Immature natural killer cell (primary cell): ENCODE measurements around the gene TBC1D22A. TPM values are rescaled to one million over a fixed set of nuclear protein-coding genes. Genes with fewer than 3 reads are reported as not detected.

Experiments
- DNase-seq, 3 donors: peaks; one replicate each; pipeline ENCODE4 v3.0.0; 2022; ENCODE audit warnings: mixed read lengths in 1 of 3
- H3K27ac Mint-ChIP-seq, 6 donors: one replicate each; pipeline ENCODE4 v1.8.0; 2020; ENCODE audit warnings: mixed read lengths in 6 of 6, mild to moderate bottlenecking in 5 of 6, inconsistent platforms in 4 of 6, moderate library complexity in 3 of 6
- H3K27me3 Mint-ChIP-seq, 3 donors: one replicate each; pipeline ENCODE4 v1.8.0; 2020 to 2021; ENCODE audit warnings: low read depth in 3 of 3, mild to moderate bottlenecking in 3 of 3, mixed read lengths in 3 of 3, moderate library complexity in 3 of 3, inconsistent platforms in 1 of 3
- H3K36me3 Mint-ChIP-seq, 3 donors: one replicate each; pipeline ENCODE4 v1.8.0; 2020; ENCODE audit warnings: mixed read lengths in 3 of 3, inconsistent platforms in 2 of 3, mild to moderate bottlenecking in 2 of 3
- H3K4me1 Mint-ChIP-seq, 2 donors: one replicate each; pipeline ENCODE4 v1.8.0; 2020; ENCODE audit warnings: inconsistent platforms in 2 of 2, mild to moderate bottlenecking in 2 of 2, mixed read lengths in 2 of 2, moderate library complexity in 1 of 2
- H3K4me3 Mint-ChIP-seq, 5 donors: one replicate each; pipeline ENCODE4 v1.8.0; 2020; ENCODE audit warnings: mild to moderate bottlenecking in 5 of 5, mixed read lengths in 5 of 5, inconsistent platforms in 3 of 5, moderate library complexity in 3 of 5
- H3K9me3 Mint-ChIP-seq, 6 donors: one replicate each; pipeline ENCODE4 v1.8.0; 2020; ENCODE audit warnings: mild to moderate bottlenecking in 6 of 6, mixed read lengths in 6 of 6, inconsistent platforms in 4 of 6, moderate library complexity in 3 of 6
- polyA plus RNA-seq, 3 donors: library from polyadenylated mRNA; unstranded; fragments of 300-500 nt; fragmentation: Illumina TruSeq; gene quantifications; one replicate each; pipeline ENCODE4 v1.2.3, GENCODE V29; 2021

Gene TBC1D22A
- polyA plus RNA-seq, 3 donors from 2014 or later: 20.6 to 28.0 (median 24.0) TPM

DNA sequence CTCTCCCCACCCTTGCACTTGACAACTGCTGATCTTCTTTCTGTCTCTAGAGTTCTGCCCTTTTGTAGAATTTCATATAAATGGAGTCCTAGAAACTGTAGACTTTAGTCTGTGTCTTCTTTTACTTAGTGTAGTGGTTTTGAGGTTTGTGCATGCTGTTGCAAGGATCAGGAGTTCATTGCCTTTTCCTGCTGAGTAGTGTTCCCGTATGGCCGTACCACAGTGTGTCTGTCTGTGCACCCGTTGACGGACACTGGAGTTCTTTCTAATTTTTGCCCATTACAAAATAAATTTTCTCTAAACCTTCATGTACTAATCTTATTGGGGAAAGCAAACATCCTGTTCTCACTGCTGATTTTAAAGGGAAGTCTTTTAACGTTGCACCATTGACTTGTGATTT lies 138.1 kb downstream of the TBC1D22A start:
- Mint-ChIP-seq H3K4me1 (peaks cover 14 to 46% of the 10 kb centered on the region in 2 donors), H3K9me3 (no peaks in the 10 kb centered on the region), H3K27ac (peak overlapping the region in 1 of 6 donors; percentile 19), H3K36me3 (peaks cover 4 to 15% (median 13%) of the 10 kb centered on the region in 3 donors), H3K27me3 (peaks cover 0 to 2% (median 2%) of the 10 kb centered on the region in 3 donors), H3K4me3 (no peak overlapping the region)
- DNase-seq: no peak

DNA sequence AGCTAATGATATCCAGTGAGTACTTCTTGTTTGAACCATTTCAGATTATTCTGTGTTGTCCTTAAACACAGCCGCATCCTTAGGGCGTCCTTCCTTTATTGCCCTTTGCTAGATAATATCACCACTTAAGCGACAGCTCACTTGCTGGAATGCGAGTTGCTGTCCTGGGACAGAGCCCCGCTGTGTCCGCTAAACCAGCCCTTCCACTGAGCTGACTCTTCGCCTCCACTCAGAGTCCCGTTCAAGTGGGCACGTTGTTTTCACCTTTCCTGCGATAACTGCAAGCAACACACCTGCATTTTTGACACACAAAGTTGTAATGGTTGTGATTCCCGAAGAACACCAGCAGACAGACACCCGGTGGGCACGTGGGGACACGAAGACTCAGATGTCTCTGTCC lies 140.0 kb downstream of the TBC1D22A start:
- Mint-ChIP-seq H3K27me3 (peaks cover 0 to 3% (median 2%) of the 10 kb centered on the region in 3 donors), H3K4me3 (no peak overlapping the region), H3K36me3 (peaks cover 0 to 4% (median 3%) of the 10 kb centered on the region in 3 donors), H3K9me3 (no peaks in the 10 kb centered on the region), H3K4me1 (peaks cover 9 to 32% of the 10 kb centered on the region in 2 donors), H3K27ac (peak overlapping the region in 1 of 6 donors; percentile 53)
- DNase-seq: no peak

DNA sequence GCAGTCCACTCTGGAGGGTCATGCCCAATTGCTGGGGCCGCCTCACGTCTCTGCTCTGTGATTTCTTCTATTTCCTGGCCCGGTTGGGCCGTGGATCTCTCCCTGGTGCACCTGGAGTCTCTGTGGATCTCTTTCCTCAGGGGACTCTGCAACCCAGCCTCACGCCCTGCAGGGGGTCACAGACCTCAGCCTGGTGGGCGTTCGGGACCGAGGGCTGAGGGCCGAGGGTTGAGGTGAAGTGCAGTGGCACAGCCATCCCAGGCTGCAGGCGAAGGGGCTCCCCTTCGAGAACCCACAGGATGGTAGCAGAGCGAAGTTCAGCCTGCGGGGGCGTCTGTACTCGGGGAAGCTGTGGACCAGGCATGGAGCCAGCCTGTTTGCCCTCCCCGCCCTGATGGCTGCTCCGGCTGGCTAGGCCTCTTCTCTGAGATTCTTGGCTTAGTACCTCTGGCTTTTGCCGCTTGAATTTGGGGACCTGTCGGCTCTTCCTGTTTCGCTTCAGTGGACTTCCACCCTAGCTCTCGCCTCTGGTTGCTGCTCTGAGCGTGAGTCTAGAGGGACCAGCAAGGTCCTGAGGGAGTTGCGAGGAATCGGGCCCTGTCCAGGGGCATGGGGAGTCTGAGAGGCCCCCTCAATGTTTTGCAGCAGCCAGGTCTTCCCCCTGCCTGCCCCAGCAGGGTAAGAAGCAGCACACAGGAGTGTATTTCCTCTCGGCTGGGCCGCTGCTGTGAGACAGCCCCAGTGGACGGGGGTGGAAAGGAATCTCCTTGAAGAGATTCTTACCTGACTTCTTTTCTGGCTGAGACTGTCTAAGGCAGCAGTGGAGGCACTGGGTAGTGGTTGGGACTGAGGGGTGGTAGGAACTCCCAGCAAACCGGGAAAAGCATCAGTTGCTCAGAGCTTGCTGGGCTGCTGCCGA lies 140.8 kb downstream of the TBC1D22A start:
- Mint-ChIP-seq H3K4me1 (peaks cover 9 to 29% of the 10 kb centered on the region in 2 donors), H3K27ac (no peak overlapping the region), H3K4me3 (no peak overlapping the region), H3K36me3 (peaks cover 0 to 4% (median 3%) of the 10 kb centered on the region in 3 donors), H3K9me3 (no peaks in the 10 kb centered on the region), H3K27me3 (peaks cover 0 to 5% (median 2%) of the 10 kb centered on the region in 3 donors)
- DNase-seq: no peak

DNA sequence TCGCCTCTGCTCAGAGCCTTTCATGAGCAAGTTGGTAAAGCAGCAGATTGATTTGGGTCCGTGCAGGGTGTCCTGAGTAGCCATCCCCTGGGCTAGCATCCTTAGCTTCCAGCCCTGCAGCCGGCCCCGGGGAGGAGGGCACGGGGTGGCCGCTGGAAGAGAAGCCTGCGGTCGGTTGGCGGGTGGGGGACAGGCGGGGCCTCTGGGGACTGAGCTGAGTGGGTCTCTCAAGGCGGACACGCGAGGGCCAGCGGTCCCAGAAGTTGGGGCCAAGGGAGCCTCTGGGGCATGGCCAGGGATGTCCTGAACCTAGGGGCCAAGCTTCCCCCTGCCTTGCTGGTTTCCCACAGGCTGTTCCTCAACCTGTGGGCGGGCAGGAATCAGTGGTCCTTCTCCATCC lies 143.0 kb downstream of the TBC1D22A start:
- H3K36me3 Mint-ChIP-seq: peaks cover 0 to 4% (median 3%) of the 10 kb centered on the region in 3 donors
- peaks cover 14 to 20% of the 10 kb centered on the region in 2 donors for H3K4me1 Mint-ChIP-seq
- H3K27me3 Mint-ChIP-seq: peaks cover 0 to 5% (median 3%) of the 10 kb centered on the region in 3 donors
- H3K4me3 Mint-ChIP-seq: no peak overlapping the region
- peak overlapping the region in 1 of 6 donors; percentile 60 for H3K27ac Mint-ChIP-seq
- no peak for DNase-seq
- H3K9me3 Mint-ChIP-seq: peaks cover 0 to under 1% (median 0%) of the 10 kb centered on the region in 6 donors

DNA sequence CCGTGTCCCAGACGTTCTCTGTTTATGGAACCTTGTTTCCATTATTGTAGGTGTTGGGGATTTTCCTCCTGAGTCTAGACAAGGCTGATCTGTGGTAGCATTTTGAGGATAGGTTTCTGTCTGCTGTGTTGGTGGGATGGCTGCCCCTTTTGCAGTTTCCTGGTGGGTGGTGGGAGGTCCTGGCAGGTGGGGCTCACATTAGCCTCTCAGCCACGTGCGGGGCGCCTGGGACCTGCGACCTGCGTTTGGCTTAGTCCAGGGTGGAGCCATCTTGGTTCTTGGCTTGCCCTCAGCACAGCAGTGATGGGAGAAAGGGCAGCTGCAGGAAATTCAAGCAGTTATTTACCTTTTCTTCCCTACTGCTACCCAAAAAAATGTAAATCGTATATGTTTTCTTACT lies 143.4 kb downstream of the TBC1D22A start:
- Mint-ChIP-seq H3K36me3 (peaks cover 0 to 4% (median 3%) of the 10 kb centered on the region in 3 donors), H3K27me3 (peaks cover 0 to 6% (median 3%) of the 10 kb centered on the region in 3 donors), H3K27ac (no peak overlapping the region), H3K9me3 (peaks cover 0 to 2% (median 0%) of the 10 kb centered on the region in 6 donors), H3K4me3 (no peak overlapping the region), H3K4me1 (peaks cover 11 to 16% of the 10 kb centered on the region in 2 donors)
- DNase-seq: no peak

DNA sequence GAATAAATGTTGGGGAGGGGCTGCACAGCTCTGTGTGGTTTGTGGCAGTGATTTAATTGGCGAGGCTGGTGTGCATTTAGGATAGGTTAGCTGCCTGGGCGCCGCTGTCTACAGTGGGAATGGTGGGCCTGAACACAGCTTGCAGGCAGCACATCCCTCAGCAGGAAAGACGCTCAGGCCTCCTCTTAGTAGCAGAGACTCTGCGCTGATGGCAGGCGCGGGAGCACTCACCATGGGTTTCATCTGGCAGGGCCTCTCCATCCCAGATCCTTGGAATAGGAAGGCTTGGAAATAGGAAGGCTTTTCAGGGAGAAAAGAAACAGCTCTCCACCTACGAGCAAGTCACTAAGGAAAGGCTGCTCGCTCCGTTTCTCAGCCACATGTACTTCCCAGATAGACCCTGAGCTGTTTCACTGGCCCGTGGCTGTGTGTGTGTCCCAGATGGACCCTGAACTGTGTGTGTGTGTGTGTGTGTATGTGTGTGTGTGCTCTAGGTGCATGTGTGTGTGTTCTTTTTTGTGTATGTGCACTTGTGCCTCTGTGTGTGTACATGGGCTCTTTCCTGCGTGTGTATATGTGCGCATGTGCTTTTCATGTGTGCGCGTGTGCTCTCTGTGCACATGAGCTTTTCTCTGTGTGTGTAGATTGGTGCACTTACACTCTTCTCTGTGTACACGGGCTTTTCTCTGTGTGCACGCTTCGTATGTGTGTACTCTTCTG lies 144.0 kb downstream of the TBC1D22A start:
- no peak overlapping the region for H3K4me3 Mint-ChIP-seq
- peaks cover 10 to 11% of the 10 kb centered on the region in 2 donors for H3K4me1 Mint-ChIP-seq
- peaks cover 0 to 2% (median 0%) of the 10 kb centered on the region in 6 donors for H3K9me3 Mint-ChIP-seq
- peaks cover 0 to 6% (median 3%) of the 10 kb centered on the region in 3 donors for H3K27me3 Mint-ChIP-seq
- H3K27ac Mint-ChIP-seq: no peak overlapping the region
- peaks cover 0 to 4% (median 3%) of the 10 kb centered on the region in 3 donors for H3K36me3 Mint-ChIP-seq
- DNase-seq: no peak

DNA sequence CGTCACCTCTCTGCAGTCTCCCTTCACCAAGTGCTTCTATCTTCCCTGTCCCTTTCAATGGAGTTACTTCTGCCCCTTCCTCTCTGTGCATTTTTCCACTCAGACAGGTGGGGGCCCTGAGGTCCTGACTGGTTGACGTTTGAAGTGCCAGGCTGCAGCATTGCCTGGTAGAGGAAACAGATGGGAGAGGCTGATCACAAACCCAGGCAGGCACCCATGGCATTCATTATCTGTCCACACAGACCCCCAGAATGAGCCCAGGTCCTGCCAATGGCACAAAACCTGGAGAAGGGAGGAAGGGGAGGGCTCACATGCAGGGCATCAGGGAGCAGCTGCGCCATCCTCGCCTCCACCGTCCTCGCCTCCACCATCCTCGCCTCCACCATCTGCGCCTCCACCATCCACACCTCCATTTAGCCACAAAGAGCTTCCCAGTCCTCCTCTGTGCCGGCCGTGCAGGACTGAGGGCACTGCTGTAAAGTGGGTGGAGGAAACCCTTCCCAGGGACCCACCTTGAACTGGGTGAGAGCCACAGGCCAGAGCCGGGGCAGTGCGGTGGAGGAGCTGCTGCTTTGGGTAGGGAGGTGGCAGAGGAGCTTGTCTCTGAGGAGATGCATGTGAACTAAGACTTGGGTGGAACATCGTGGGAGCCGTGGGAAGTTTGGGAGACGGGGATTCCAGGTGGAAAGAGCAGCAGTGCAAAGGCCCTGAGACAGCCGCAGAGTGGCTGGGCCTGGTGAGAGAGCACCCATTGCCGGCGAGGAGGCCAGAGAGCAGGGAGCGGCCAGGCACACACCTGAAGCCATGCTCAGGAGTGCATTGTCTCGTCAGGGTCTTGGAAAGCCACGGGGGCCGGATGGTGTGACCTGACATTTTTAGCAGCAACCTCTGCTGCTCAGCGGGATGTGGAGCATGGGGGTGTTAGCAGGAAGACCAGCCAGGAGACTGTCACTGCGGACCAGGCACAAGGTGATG lies 145.1 kb downstream of the TBC1D22A start:
- DNase-seq: no peak
- H3K27me3 Mint-ChIP-seq: peaks cover 0 to 6% (median 3%) of the 10 kb centered on the region in 3 donors
- peak overlapping the region in 1 of 6 donors; percentile 3 for H3K27ac Mint-ChIP-seq
- H3K4me3 Mint-ChIP-seq: no peak overlapping the region
- peaks cover 0 to 2% (median 2%) of the 10 kb centered on the region in 3 donors for H3K36me3 Mint-ChIP-seq
- H3K9me3 Mint-ChIP-seq: peaks cover 0 to 2% (median 0%) of the 10 kb centered on the region in 6 donors
- H3K4me1 Mint-ChIP-seq: peaks cover 7 to 11% of the 10 kb centered on the region in 2 donors

DNA sequence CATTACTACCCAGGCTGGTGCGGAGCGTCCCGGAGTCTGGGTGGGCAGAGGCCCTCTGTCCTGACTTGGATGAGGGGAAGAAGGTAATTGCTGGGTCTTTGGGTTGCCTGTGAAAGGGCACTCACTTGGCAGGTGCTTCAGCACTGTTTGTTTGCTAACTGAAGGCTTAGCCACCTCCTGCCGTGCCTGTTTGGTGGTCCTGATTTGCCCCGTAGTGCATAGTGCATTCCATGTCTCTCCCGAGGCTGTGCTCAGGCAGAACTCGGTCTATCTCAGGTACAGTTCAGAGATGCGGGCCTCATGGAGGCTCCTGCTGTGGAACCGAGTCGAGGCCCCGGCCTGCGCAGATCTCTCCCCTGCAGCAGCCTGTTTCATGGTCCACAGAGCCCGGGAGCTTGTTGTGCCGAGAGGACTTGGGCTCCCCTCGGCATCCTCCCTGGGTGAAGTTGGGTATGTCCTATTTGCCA lies 146.2 kb downstream of the TBC1D22A start:
- DNase-seq: no peak
- no peak overlapping the region for H3K4me3 Mint-ChIP-seq
- peaks cover 0 to 9% (median 3%) of the 10 kb centered on the region in 3 donors for H3K36me3 Mint-ChIP-seq
- peaks cover 0 to 6% (median 3%) of the 10 kb centered on the region in 3 donors for H3K27me3 Mint-ChIP-seq
- H3K9me3 Mint-ChIP-seq: peaks cover 0 to 2% (median 0%) of the 10 kb centered on the region in 6 donors
- peaks cover 5 to 11% of the 10 kb centered on the region in 2 donors for H3K4me1 Mint-ChIP-seq
- H3K27ac Mint-ChIP-seq: no peak overlapping the region

DNA sequence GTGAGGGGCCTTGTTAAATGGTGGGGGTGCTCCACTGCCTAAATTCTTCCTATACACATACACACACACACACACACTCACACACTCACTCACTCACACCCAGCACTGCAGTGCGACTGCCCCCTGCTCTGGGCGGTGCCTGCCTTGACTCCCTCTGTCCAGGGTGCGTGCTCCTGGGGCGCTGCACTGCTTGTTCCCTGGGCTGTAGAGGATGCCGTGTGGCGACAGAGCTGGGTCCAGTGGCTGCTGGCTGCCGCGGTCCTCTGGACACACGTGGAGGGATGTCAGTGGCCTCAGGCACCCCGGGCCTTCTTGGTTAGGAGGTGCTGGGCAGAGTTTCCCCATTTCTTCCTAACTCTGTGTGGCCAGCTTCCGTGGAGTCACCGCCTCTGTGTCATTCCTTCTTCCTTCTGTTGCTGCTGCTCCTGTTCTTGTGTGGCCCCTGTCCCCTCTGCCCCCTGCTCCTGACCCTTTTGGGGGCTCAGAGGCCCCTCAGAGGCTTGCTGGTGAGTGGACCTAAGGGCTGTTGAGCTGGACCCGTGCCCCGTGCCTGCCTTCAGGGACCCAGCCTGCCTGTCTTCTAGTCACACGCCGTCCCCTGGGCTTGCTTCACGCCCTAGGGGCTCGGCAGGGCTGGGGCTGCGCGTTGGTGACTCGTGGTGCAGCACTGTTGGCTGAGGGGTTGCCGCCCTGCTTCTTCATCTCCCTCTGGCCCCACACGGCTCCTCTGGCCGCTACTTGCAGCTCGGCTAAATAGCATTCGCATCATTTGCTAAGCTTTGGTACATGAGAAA lies 147.0 kb downstream of the TBC1D22A start:
- Mint-ChIP-seq H3K27me3 (peaks cover 0 to 6% (median 3%) of the 10 kb centered on the region in 3 donors), H3K4me3 (no peak overlapping the region), H3K9me3 (peaks cover 0 to 2% (median 0%) of the 10 kb centered on the region in 6 donors), H3K27ac (peak overlapping the region in 1 of 6 donors; percentile 57), H3K4me1 (peaks cover 6 to 12% of the 10 kb centered on the region in 2 donors), H3K36me3 (peaks cover 0 to 14% (median 3%) of the 10 kb centered on the region in 3 donors)
- no peak for DNase-seq

DNA sequence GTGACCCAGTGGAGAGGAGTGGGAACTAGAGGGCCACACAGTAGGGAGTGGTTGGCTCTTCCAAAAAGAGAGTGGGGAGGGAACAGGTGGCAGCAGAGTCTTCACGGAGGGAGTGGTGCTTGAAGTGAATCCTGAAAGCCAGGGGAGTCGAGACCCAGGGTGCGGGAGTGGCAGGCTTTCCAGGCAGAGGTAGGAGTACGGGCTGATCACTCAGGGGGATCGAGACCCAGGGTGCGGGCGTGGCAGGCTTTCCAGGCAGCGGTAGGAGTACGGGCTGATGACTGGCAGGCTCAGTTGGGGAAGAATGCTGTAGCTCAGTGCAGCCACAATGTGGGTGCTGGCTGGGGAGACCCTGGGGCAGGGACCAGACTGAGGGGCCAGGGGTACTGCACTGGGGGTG lies 148.2 kb downstream of the TBC1D22A start:
- peaks cover 3 to 19% (median 4%) of the 10 kb centered on the region in 3 donors for H3K36me3 Mint-ChIP-seq
- H3K27ac Mint-ChIP-seq: peak overlapping the region in 2 of 6 donors; percentile 24 to 41
- DNase-seq: no peak
- peaks cover 0 to 8% (median 5%) of the 10 kb centered on the region in 3 donors for H3K27me3 Mint-ChIP-seq
- no peak overlapping the region for H3K4me3 Mint-ChIP-seq
- H3K4me1 Mint-ChIP-seq: peaks cover 7 to 16% of the 10 kb centered on the region in 2 donors
- peaks cover 0 to 2% (median 0%) of the 10 kb centered on the region in 6 donors for H3K9me3 Mint-ChIP-seq

DNA sequence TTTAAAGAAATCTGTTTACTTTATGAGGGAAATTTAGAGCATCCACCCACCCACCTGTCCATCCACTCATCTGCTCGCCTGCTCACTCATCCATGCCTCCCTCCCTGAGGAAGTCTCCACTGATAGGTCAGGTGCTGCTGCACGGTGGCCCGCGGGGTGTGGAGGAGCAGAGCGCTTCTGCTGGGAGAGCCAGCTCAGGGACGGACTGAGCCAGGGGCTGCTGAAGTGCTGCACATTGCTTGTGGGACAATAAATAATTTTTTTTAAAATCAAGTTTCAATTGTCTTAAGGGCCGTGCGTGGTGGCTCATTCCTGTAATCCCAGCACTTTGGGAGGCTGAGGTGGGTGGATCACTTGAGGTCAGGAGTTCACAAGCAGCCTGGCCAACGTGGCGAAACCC lies 148.9 kb downstream of the TBC1D22A start:
- Mint-ChIP-seq H3K27ac (no peak overlapping the region), H3K4me3 (no peak overlapping the region), H3K36me3 (peaks cover 3 to 22% (median 4%) of the 10 kb centered on the region in 3 donors), H3K27me3 (peaks cover 0 to 8% (median 5%) of the 10 kb centered on the region in 3 donors), H3K9me3 (peaks cover 0 to 2% (median 0%) of the 10 kb centered on the region in 6 donors), H3K4me1 (peaks cover 12 to 16% of the 10 kb centered on the region in 2 donors)
- no peak for DNase-seq

DNA sequence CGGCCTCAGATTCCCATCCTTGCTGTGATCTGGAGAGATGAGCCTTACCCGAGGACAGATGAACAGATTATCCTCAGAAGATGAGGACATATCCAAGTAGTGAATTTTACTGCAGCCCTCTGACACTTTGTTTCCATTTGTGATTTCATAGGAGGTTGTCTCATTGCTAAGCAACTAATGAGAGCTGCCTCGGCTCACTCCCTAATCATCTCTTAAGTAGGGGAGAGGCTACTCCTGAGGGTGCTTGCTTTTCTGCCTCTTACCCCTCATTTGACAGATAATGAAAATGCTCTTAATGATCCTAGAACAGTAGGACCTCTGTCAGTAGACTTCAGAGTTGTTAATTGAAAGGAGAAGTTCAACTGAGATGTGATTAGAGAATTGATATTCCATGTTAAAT lies 150.9 kb downstream of the TBC1D22A start:
- H3K4me3 Mint-ChIP-seq: no peak overlapping the region
- no peak for DNase-seq
- H3K27ac Mint-ChIP-seq: no peak overlapping the region
- peaks cover 0 to 7% (median 3%) of the 10 kb centered on the region in 3 donors for H3K27me3 Mint-ChIP-seq
- H3K36me3 Mint-ChIP-seq: peaks cover 3 to 32% (median 4%) of the 10 kb centered on the region in 3 donors
- H3K4me1 Mint-ChIP-seq: peaks cover 19 to 25% of the 10 kb centered on the region in 2 donors
- H3K9me3 Mint-ChIP-seq: peaks cover 0 to 2% (median 0%) of the 10 kb centered on the region in 6 donors
